Sigmoid colon (tissue), 7 donors: ENCODE results near the gene ARHGAP44. TPM values are rescaled to one million over a fixed set of nuclear protein-coding genes. Genes with fewer than 3 reads are reported as not detected.

Source experiments
- DNase-seq: peaks from one replicate; pipeline ENCODE4 v3.0.0-alpha.2; 2019
- H3K27ac ChIP-seq, 4 donors: fragments of 200-600 bp; sonication (generic); one replicate each; pipeline ENCODE4 v1.5.1; 2016 to 2019; ENCODE audit warnings: mild to moderate bottlenecking in 1 of 4
- H3K27me3 ChIP-seq, 3 donors: fragments of 200-600 bp; sonication (generic); one replicate each; pipeline ENCODE4 v1.5.1; 2019; ENCODE audit warnings: mild to moderate bottlenecking in 1 of 3
- H3K36me3 ChIP-seq, 4 donors: fragments of 200-600 bp; sonication (generic); one replicate each; pipeline ENCODE4 v1.5.1; 2016 to 2019
- H3K4me1 ChIP-seq, 4 donors: fragments of 200-600 bp; sonication (generic); one replicate each; pipeline ENCODE4 v1.5.1; 2017 to 2019
- H3K4me3 ChIP-seq, 4 donors: fragments of 200-600 bp; sonication (generic); one replicate each; pipeline ENCODE4 v1.5.1; 2017 to 2019; ENCODE audit warnings: mild to moderate bottlenecking in 2 of 4, moderate library complexity in 1 of 4
- H3K9me3 ChIP-seq, 4 donors: fragments of 200-600 bp in 3 of 4; sonication (generic) in 3 of 4; one replicate each; pipeline versions ENCODE4 v1.5.1 to v1.6.1; 2013 to 2019
- EP300 ChIP-seq, 4 donors: sonication (generic); formaldehyde crosslinking; IDR thresholded peaks; one replicate each; pipeline ENCODE4 v1.6.1; 2017; ENCODE audit warnings: antibody characterized with exemption in 4 of 4
- POLR2A ChIP-seq, 2 donors: fragments of 450-650 bp; IDR thresholded peaks; one replicate each; pipeline ENCODE4 v1.6.1; 2016; ENCODE audit warnings: antibody characterized with exemption in 2 of 2, mild to moderate bottlenecking in 2 of 2, moderate library complexity in 2 of 2
- POLR2AphosphoS5 ChIP-seq, 4 donors: sonication (generic); formaldehyde crosslinking; IDR thresholded peaks; one replicate each; pipeline ENCODE4 v1.6.1; 2017; ENCODE audit warnings: antibody characterized with exemption in 4 of 4
- whole genome bisulfite sequencing, 2 donors: extraction: QIAGEN DNeasy Blood & Tissue Kit; methylation state at CpG; one replicate each; pipeline ENCODE4 v1.1.7; 2013; 5-methylcytosine and 5-hydroxymethylcytosine counted together
- intact Hi-C: fragments of 100-400 bp; cut with DNase I; formaldehyde crosslinking; loops from one replicate; pipeline ENCODE4 v1.15.1; 2023
- polyA plus RNA-seq, 3 donors: library from polyadenylated mRNA; stranded (reverse); fragments of 200-250 nt; gene quantifications; one replicate each; pipeline ENCODE4 v1.2.3, GENCODE V29; 2013
- total RNA-seq, 4 donors: library from RNA; depleted of rRNA; stranded (reverse); fragments of >200 nt; gene quantifications; one replicate each; pipeline ENCODE4 v1.1.0, GENCODE V29; 2016
- TF ChIP-seq, protein P1 (sequence below), 4 experiments: fragments of 450-650 bp in 3 of 4; fragments of 200-600 bp in 1 of 4; IDR thresholded peaks; one replicate each; pipeline ENCODE4 v1.5.1; 2016 to 2019; ENCODE audit warnings: antibody characterized with exemption in 4 of 4, mild to moderate bottlenecking in 3 of 4, moderate library complexity in 2 of 4
- donor health status: healthy with polysubstance abuse.
- donor health status: Bipolar disorder and iron deficiency.
- donor health status: healthy.

Gene ARHGAP44
- total and polyA plus RNA-seq, 7 donors: 2.6 to 23.8 (median 6.4) TPM

DNA sequence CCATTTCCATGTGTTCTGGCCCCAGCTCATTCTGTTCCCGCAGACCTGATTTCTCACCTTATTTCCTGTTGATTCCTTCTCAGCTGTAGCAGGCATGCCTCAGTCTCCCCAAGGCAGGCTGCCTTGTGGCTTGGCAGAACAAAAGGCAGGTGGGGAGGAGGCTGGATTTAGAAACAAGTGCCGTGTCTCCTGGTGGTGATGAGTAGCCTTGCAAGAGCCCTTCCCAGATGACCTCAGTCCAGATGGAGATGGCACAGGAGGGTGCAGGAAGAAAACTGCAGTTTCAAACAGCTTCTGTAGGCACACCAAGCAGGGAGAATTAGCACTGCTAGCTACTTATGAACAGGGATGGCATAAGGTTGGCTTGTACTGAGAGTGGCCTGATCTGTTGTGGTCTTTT is 64.6 kb downstream of the ARHGAP44 start:
- no peaks in the 10 kb centered on the region for H3K9me3 ChIP-seq
- TF ChIP-seq POLR2AphosphoS5 (IDR thresholded peaks at IDR 0.05): no peak
- no peak for TF ChIP-seq POLR2A (IDR thresholded peaks at IDR 0.05)
- TF ChIP-seq, protein P1, sequence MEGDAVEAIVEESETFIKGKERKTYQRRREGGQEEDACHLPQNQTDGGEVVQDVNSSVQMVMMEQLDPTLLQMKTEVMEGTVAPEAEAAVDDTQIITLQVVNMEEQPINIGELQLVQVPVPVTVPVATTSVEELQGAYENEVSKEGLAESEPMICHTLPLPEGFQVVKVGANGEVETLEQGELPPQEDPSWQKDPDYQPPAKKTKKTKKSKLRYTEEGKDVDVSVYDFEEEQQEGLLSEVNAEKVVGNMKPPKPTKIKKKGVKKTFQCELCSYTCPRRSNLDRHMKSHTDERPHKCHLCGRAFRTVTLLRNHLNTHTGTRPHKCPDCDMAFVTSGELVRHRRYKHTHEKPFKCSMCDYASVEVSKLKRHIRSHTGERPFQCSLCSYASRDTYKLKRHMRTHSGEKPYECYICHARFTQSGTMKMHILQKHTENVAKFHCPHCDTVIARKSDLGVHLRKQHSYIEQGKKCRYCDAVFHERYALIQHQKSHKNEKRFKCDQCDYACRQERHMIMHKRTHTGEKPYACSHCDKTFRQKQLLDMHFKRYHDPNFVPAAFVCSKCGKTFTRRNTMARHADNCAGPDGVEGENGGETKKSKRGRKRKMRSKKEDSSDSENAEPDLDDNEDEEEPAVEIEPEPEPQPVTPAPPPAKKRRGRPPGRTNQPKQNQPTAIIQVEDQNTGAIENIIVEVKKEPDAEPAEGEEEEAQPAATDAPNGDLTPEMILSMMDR (IDR thresholded peaks at IDR 0.05): no peak
- no peak for TF ChIP-seq EP300 (IDR thresholded peaks at IDR 0.05)
- H3K4me1 ChIP-seq: no peaks in the 10 kb centered on the region
- H3K36me3 ChIP-seq: no peaks in the 10 kb centered on the region
- intact Hi-C loops: no loop called here
- 52 to 81% methylated on average over 2 of the region's 2 CpGs for WGBS, 2 donors
- H3K27me3 ChIP-seq: no peaks in the 10 kb centered on the region
- DNase-seq: no peak
- no peak overlapping the region for H3K27ac ChIP-seq
- no peak overlapping the region for H3K4me3 ChIP-seq

DNA sequence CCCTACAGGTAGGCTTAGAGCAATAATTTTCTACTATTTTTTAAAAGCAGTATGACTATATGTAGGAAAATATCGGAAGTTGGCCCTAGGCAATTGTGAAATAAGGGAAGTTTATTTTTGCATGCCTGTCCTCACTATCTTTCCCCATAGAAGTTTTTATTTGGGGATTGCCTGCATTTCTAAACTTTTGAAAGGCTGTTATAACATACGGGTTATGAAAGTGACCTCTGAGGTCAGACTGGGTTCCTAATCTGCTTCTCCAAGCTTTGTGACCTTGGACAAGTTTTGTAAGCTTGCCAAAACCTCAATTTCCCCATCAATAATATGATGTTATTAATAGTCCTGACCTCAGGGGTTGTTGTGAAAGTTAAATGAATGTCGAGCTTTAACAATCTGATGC is 67.1 kb downstream of the ARHGAP44 start:
- Histone ChIP-seq H3K4me3 (no peak overlapping the region), H3K27ac (no peak overlapping the region), H3K36me3 (no peaks in the 10 kb centered on the region), H3K9me3 (no peaks in the 10 kb centered on the region), H3K27me3 (no peaks in the 10 kb centered on the region), H3K4me1 (no peaks in the 10 kb centered on the region)
- TF ChIP-seq POLR2AphosphoS5 (IDR thresholded peaks at IDR 0.05): no peak
- TF ChIP-seq POLR2A (IDR thresholded peaks at IDR 0.05): no peak
- WGBS, 2 donors: 57 to 59% methylated on average over 3 of the region's 3 CpGs
- no peak for DNase-seq
- intact Hi-C loops: no loop called here

DNA sequence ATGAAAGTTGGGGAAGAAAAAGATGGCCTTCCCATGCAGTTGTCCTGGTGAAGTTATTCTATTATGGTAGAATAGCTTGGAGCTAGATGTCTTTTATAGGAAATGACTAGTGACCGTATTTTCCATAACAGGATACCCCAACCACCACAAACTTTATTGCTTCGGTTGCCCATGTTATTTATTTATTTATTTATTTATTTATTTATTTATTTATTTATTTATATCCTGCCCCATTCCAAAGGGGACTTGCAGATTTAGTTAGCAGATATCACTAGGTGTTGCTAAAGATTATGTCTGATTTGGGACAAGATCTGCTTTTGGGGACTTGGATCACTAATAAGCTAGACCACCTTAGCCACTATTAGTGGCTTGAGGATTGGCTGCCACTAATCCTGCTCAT is 68.3 kb downstream of the ARHGAP44 start:
- no peak for DNase-seq
- H3K27ac ChIP-seq: no peak overlapping the region
- intact Hi-C loops: no loop called here
- TF ChIP-seq, protein P1 (IDR thresholded peaks at IDR 0.05): no peak
- TF ChIP-seq POLR2A (IDR thresholded peaks at IDR 0.05) (no peak), EP300 (IDR thresholded peaks at IDR 0.05) (no peak), POLR2AphosphoS5 (IDR thresholded peaks at IDR 0.05) (no peak)
- 95 to 96% methylated on average over 2 of the region's 2 CpGs for WGBS, 2 donors
- no peak overlapping the region for H3K4me3 ChIP-seq
- H3K27me3 ChIP-seq: no peaks in the 10 kb centered on the region
- H3K36me3 ChIP-seq: no peaks in the 10 kb centered on the region
- H3K9me3 ChIP-seq: no peaks in the 10 kb centered on the region
- no peaks in the 10 kb centered on the region for H3K4me1 ChIP-seq

DNA sequence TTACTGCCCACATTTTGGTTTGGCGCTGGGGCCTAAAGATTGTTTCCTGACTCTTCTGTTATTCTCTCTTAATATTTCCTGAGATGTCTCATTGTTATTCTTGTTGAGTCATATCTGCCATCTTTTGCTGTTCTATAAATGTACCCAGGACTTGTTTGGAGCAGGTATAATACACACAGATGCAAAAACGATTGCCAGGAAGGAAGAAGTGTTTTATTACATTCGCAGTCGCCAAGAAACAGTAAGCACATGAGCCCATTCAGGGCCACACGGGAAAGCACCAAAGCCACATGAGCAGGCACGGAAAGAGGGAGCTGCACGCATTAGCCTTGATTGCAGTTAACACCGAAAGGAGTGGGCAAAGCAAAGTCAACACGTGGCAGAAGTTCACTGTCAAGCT is 70.2 kb downstream of the ARHGAP44 start:
- Histone ChIP-seq H3K27ac (no peak overlapping the region), H3K36me3 (no peaks in the 10 kb centered on the region), H3K4me3 (no peak overlapping the region), H3K4me1 (no peaks in the 10 kb centered on the region), H3K9me3 (no peaks in the 10 kb centered on the region), H3K27me3 (no peaks in the 10 kb centered on the region)
- TF ChIP-seq, protein P1 (IDR thresholded peaks at IDR 0.05): no peak
- intact Hi-C loops: no loop called here
- 66 to 74% methylated on average over 9 of the region's 9 CpGs for WGBS, 2 donors
- no peak for DNase-seq

DNA sequence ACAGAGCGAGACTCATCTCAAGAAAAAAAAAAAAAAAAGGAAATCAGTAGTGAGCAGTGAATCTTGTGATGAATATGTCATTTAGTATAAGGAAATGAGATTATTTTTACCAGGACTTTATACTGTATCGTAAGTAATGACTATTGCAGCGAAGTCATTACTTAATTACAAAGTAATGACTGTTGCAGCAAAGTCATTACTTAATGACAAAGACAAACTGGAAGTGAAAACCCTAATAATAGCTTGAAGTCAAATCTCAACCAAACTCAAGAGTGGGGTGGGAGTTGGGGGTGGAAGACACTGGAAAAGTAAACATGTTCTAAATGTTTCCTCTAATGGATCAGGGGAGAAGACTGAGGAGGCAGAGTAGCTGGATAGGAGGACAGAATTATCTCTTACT is 76.5 kb downstream of the ARHGAP44 start:
- Histone ChIP-seq H3K27me3 (no peaks in the 10 kb centered on the region), H3K9me3 (no peaks in the 10 kb centered on the region), H3K27ac (no peak overlapping the region), H3K4me3 (no peak overlapping the region), H3K36me3 (no peaks in the 10 kb centered on the region), H3K4me1 (no peaks in the 10 kb centered on the region)
- 92 to 93% methylated on average over 3 of the region's 3 CpGs for WGBS, 2 donors
- TF ChIP-seq EP300 (IDR thresholded peaks at IDR 0.05): no peak
- TF ChIP-seq, protein P1 (IDR thresholded peaks at IDR 0.05): no peak
- no peak for TF ChIP-seq POLR2A (IDR thresholded peaks at IDR 0.05)
- no peak for TF ChIP-seq POLR2AphosphoS5 (IDR thresholded peaks at IDR 0.05)
- intact Hi-C loops: no loop called here
- DNase-seq: no peak
